ENCODE results near the gene SMAGP.

GRCh38 chr12:51242120-51242519 is 28.1 kb downstream of the SMAGP start:
- no peak for TF ChIP-seq POLR2A (IDR thresholded peaks at IDR 0.05; ENCODE audit: extremely low read depth, insufficient read length)
- no peak for TF ChIP-seq CTCF (IDR thresholded peaks at IDR 0.05; ENCODE audit: low read depth, low read length)
- TF ChIP-seq MAX (IDR thresholded peaks at IDR 0.05; ENCODE audit: low read depth, low read length), result no peak
- no peak for TF ChIP-seq MYC (IDR thresholded peaks at IDR 0.05; ENCODE audit: low read depth, low read length)

Measured in NB4 (cell line).